HG03039 (cell line): ENCODE data around the gene CERS4.
"Not testable (repeated sequence)": the region's sequence is repeated elsewhere in the genome, so short reads cannot be mapped to it uniquely, and the experiment has no call there.

Experiments used
- ATAC-seq: cut with Tn5 transposase; IDR thresholded peaks from one replicate; pipeline ENCODE4 v1.9.1; 2021; ENCODE audit warnings: mild to moderate bottlenecking, moderate library complexity; ENCODE audit not compliant: unreplicated experiment

CERS4 gene

GRCh38 chr19:8209462-8210378 is 550 bp downstream of the CERS4 start:
- peak; percentile 60 for ATAC-seq

- ATAC-seq, result no peak
Measured at GRCh38 chr19:8210421-8211101, 1.4 kb downstream of the CERS4 start.

- ATAC-seq, result no peak
Measured at GRCh38 chr19:8212212-8212611, 3.0 kb downstream of the CERS4 start.

GRCh38 chr19:8212916-8213315 is 3.7 kb downstream of the CERS4 start:
- no peak for ATAC-seq

- no peak for ATAC-seq
Measured at GRCh38 chr19:8213827-8214672, 4.9 kb downstream of the CERS4 start.

GRCh38 chr19:8214802-8215201 is 5.6 kb downstream of the CERS4 start:
- ATAC-seq, result no peak

GRCh38 chr19:8215783-8216182 is 6.6 kb downstream of the CERS4 start:
- ATAC-seq, result no peak

GRCh38 chr19:8216357-8216756 is 7.2 kb downstream of the CERS4 start:
- no peak for ATAC-seq

GRCh38 chr19:8218127-8218526 is 9.0 kb downstream of the CERS4 start:
- ATAC-seq, result not testable (repeated sequence)

GRCh38 chr19:8220481-8220880 is 11.3 kb downstream of the CERS4 start:
- no peak for ATAC-seq

- no peak for ATAC-seq
Measured at GRCh38 chr19:8221161-8221560, 12.0 kb downstream of the CERS4 start.

GRCh38 chr19:8223442-8223841 is 14.3 kb downstream of the CERS4 start:
- ATAC-seq, result not testable (repeated sequence)

GRCh38 chr19:8224394-8225145 is 15.4 kb downstream of the CERS4 start:
- ATAC-seq, result no peak

- ATAC-seq, result no peak
Measured at GRCh38 chr19:8231073-8231604, 22.0 kb downstream of the CERS4 start.

- no peak for ATAC-seq
Measured at GRCh38 chr19:8233370-8233769, 24.2 kb downstream of the CERS4 start.

GRCh38 chr19:8237026-8237425 is 27.9 kb downstream of the CERS4 start:
- no peak for ATAC-seq

- ATAC-seq, result no peak
Measured at GRCh38 chr19:8238251-8238650, 29.1 kb downstream of the CERS4 start.

GRCh38 chr19:8239528-8240273 is 30.5 kb downstream of the CERS4 start:
- no peak for ATAC-seq
